Small intestine (tissue), 7 donors: Measurements from ENCODE around the gene CCDC174. TPM values are rescaled to one million over a fixed set of nuclear protein-coding genes. Genes with fewer than 3 reads are reported as not detected.
"Not testable (repeated sequence)": the region's sequence is repeated elsewhere in the genome, so short reads cannot be mapped to it uniquely, and the experiment has no call there.

Experiments used
- DNase-seq, 2 donors: peaks; one replicate each; pipeline versions ENCODE4 v3.0.0 to v3.0.0-alpha.2; 2013
- FAIRE-seq: peaks from 2 replicates; lab custom pipeline; 2012; peaks lifted over from hg19 to GRCh38; lab: Jason Lieb, UNC
- H3K27ac ChIP-seq, 3 donors: one replicate each; pipeline ENCODE4 v1.5.1; 2013; ENCODE audit warnings: low read length in 2 of 3, mild to moderate bottlenecking in 2 of 3, control low read depth in 1 of 3, inconsistent platforms in 1 of 3, low read depth in 1 of 3, moderate library complexity in 1 of 3
- H3K27me3 ChIP-seq, 3 donors: one replicate each; pipeline ENCODE4 v1.6.1; 2013; ENCODE audit warnings: low read length in 3 of 3, inconsistent platforms in 1 of 3; ENCODE audit not compliant: control insufficient read depth in 3 of 3, insufficient read depth in 3 of 3
- H3K36me3 ChIP-seq, 3 donors: one replicate each; pipeline ENCODE4 v1.6.1; 2013; ENCODE audit warnings: low read length in 3 of 3, inconsistent platforms in 1 of 3, low read depth in 1 of 3, mild to moderate bottlenecking in 1 of 3, moderate library complexity in 1 of 3; ENCODE audit not compliant: control insufficient read depth in 3 of 3, insufficient read depth in 2 of 3
- H3K4me1 ChIP-seq, 3 donors: one replicate each; pipeline ENCODE4 v1.6.1; 2013; ENCODE audit warnings: low read length in 2 of 3, inconsistent platforms in 1 of 3, low read depth in 1 of 3, mild to moderate bottlenecking in 1 of 3, moderate library complexity in 1 of 3; ENCODE audit not compliant: control insufficient read depth in 3 of 3, insufficient read depth in 2 of 3
- H3K4me3 ChIP-seq, 3 donors: one replicate each; pipeline ENCODE4 v1.5.1; 2013; ENCODE audit warnings: low read length in 3 of 3, control low read depth in 1 of 3, inconsistent platforms in 1 of 3, low read depth in 1 of 3, mild to moderate bottlenecking in 1 of 3, moderate library complexity in 1 of 3
- H3K9me3 ChIP-seq, 2 donors: one replicate each; pipeline ENCODE4 v1.6.1; 2013; ENCODE audit warnings: low read depth in 1 of 2, low read length in 1 of 2; ENCODE audit not compliant: control insufficient read depth in 2 of 2, insufficient read depth in 1 of 2
- WGBS, 3 donors: extraction: QIAGEN DNeasy Blood & Tissue Kit; methylation state at CpG; one replicate each; pipeline ENCODE4 v1.1.7; 2013; 5-methylcytosine and 5-hydroxymethylcytosine counted together
- polyA plus RNA-seq, 4 donors: library from polyadenylated mRNA; stranded (reverse) in 3 of 4; unstranded in 1 of 4; fragments of 200-250 nt in 3 of 4; fragments of 120-200 nt in 1 of 4; gene quantifications; one replicate each; pipeline versions ENCODE4 v1.2.1 to v1.2.3, GENCODE V29; 2013
- donor health status: healthy with polysubstance abuse.
- donor health status: control.
- donor health status: control.
- donor health status: Bipolar disorder and iron deficiency.
- donor health status: healthy.

The CCDC174 gene
- polyA plus RNA-seq, 4 donors = 15.3 to 24.1 (median 18.8) TPM

DNA sequence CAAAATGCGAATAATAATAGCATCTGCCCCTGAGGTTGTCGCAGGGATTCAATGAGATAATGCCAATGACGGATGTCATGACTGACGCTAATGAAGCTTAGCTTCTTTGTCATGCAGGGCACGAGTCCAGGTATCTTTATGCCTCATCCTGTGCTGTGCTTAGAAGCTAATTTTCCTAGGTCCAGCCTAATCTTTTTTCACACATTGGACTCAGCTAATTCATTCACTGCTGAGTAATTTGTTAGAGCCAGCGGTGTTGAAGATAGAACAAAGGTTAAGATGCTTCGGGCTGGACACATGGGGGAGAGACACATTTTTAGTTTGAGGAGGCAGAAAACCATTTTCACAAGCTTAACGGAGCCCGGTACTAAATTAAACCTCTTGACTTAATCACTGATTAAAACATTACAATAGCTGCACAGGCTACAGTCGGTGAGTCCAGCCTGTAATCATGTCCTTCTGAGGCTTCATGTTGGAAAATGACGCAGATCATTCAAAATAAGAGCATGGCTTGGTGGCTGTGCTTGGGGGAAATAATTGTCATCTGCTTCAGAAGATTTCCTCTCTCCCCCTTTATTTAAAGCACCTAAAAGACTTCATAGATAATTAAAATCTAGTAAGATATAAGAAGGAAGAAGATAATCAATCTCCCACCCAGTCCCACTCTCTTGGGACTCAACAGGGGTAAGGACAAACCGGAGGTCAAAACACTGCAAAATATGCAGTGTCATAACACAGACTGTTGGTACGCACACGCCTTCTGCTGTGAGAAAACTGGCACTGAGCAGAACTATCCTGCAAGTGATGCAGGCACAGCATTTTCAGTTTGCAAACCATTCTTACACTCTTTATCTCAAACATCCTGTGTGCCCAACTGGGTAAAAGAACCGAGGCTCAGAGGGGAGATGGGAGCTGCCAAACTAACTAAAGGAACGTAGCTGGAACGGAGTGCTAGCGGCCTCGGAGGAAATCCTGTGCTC, 3.3 kb upstream of the CCDC174 start:
- WGBS, 3 donors = 30 to 65% (median 62%) methylated on average over 19 of the region's 19 CpGs
- H3K9me3 ChIP-seq = no peaks in the 10 kb centered on the region
- peaks cover 0 to 50% (median 0%) of the 10 kb centered on the region in 3 donors for H3K4me1 ChIP-seq
- H3K36me3 ChIP-seq = no peaks in the 10 kb centered on the region
- DNase-seq (peak; percentile 31 to 32), FAIRE-seq (no peak)
- H3K27ac ChIP-seq = peak overlapping the region in 2 of 3 donors; percentile 28 to 56
- no peaks in the 10 kb centered on the region for H3K27me3 ChIP-seq
- no peak overlapping the region for H3K4me3 ChIP-seq

DNA sequence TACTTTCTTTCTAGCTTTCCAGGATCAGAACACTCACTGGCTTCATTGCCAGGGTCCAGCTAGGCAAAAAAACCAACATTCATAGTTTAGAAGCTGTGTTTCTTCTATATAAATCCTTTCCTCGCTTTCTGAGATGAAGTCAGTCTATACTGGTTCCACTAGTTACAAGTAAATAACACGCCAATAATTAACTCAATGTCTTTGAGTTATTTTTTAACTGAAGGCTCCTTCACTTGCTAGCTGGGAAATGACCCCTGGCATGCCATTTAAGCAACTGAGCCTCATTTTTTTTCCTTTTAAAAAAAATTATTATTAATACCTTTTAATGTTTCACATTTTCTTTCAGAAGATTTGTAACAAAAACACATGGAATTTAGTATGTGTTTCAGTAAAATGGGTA, 2.1 kb upstream of the CCDC174 start:
- Histone ChIP-seq H3K27me3 (no peaks in the 10 kb centered on the region), H3K27ac (peak overlapping the region in 1 of 3 donors; percentile 85), H3K36me3 (no peaks in the 10 kb centered on the region), H3K9me3 (no peaks in the 10 kb centered on the region), H3K4me1 (peaks cover 2 to 53% (median 4%) of the 10 kb centered on the region in 3 donors), H3K4me3 (peak overlapping the region in 1 of 3 donors; percentile 8)
- FAIRE-seq (no peak), DNase-seq (peak in 1 of 2 donors; percentile 58)
- 22 to 54% (median 35%) methylated on average over 2 of the region's 2 CpGs for WGBS, 3 donors

DNA sequence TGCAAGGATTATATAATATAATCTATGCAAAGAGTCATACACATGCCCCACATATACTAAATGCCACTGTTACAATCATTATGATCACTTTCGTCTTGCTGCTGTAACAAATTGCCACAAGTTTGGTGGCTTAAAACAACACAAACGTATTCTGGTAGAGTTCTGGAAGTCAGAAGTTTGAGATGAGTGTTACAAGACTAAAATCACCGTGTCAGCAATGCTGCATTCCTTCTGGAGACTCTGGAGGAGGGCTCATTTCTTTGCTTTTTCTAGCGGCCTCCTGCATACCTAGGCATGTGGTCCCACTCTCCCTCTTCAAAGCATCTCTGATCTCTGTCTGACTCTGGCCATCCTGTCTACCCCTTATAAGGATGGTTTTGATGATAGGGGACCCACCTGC, 1.4 kb upstream of the CCDC174 start:
- no peak overlapping the region for H3K4me3 ChIP-seq
- WGBS, 3 donors = 87 to 91% (median 90%) methylated on average over 4 of the region's 4 CpGs
- FAIRE-seq = no peak
- peaks cover 0 to 5% (median 2%) of the 10 kb centered on the region in 3 donors for H3K36me3 ChIP-seq
- H3K9me3 ChIP-seq = no peaks in the 10 kb centered on the region
- peaks cover 2 to 53% (median 4%) of the 10 kb centered on the region in 3 donors for H3K4me1 ChIP-seq
- H3K27me3 ChIP-seq = no peaks in the 10 kb centered on the region
- peak in 1 of 2 donors; percentile 30 for DNase-seq
- peak overlapping the region in 1 of 3 donors; percentile 85 for H3K27ac ChIP-seq

DNA sequence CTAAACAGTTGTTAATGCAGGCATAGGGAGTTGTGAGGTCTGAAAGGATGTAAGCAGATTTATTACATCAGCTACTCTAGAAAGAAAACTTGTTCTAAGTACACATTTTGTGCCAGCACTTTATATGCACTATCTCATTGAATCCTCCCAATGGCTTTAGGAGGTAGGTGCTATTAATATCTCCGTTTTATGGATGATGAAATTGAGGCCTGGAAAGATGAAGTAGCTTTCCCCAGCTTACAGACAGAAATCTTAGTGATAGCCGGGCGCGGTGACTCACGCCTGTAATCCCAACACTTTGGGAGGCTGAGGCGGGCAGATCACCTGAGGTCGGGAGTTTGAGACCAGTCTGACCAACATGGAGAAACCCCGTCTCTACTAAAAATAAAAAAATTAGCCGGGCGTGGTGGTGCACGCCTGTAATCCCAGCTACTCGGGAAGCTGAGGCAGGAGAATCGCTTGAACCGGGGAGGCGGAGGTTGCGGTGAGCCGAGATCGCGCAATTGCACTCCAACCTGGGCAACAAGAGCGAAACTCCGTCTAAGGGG, 872 bp downstream of the CCDC174 start:
- peak overlapping the region; percentile 51 to 86 (median 60) for H3K4me3 ChIP-seq
- peaks cover 8 to 12% (median 9%) of the 10 kb centered on the region in 3 donors for H3K36me3 ChIP-seq
- not testable (repeated sequence) for H3K27me3 ChIP-seq, FAIRE-seq, H3K9me3 ChIP-seq
- DNase-seq = peak in 1 of 2 donors; percentile 24
- H3K4me1 ChIP-seq = peaks cover 2 to 40% (median 4%) of the 10 kb centered on the region in 3 donors
- WGBS, 3 donors = 59 to 80% (median 64%) methylated on average over 21 of the region's 21 CpGs
- H3K27ac ChIP-seq = peak overlapping the region; percentile 75 to 96 (median 85)

DNA sequence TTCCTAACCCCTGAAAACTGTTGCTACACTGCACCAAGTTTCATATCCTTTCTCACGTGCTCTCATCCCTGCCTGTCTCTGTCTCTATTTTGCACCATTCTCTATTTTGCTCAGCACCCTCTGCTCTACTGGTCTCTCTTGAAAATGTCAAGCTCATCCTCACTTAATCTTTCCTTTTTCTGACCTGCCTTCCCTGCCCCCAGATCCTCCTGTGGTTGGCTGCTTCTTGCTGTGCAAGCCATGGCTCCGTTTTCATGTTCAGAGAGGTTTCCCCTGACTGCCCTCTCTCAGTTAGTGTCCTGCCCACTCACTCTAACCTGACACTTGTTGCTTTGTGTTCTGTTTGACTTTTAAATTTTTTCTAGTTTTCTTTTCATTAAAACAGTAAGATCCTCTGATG, 6.0 kb downstream of the CCDC174 start:
- H3K27me3 ChIP-seq = no peaks in the 10 kb centered on the region
- DNase-seq (no peak), FAIRE-seq (no peak)
- no peak overlapping the region for H3K4me3 ChIP-seq
- no peak overlapping the region for H3K27ac ChIP-seq
- 65 to 75% (median 74%) methylated on average over 2 of the region's 2 CpGs for WGBS, 3 donors
- H3K36me3 ChIP-seq = peaks cover 21 to 45% (median 30%) of the 10 kb centered on the region in 3 donors
- H3K4me1 ChIP-seq = peaks cover 2 to 9% (median 4%) of the 10 kb centered on the region in 3 donors
- no peaks in the 10 kb centered on the region for H3K9me3 ChIP-seq

DNA sequence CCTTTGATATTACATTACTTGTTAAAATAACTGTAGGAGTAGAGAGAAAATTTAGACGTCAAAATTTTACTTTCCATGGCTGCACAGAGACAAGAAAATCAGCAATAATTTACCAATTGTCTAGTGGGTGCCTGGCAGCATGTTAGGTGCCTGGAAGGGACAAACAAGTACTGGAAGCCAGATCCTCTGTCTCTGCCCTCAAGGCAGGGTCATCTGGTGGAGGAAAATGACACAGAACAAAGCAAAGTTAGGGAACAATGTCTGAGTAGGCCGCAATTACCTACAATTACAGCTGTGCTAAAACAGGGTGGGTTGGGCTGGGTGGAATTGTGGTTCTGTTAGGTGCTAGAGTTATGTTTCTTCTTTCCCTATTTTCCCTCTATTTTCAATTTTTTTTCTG, 7.4 kb downstream of the CCDC174 start:
- H3K4me3 ChIP-seq = no peak overlapping the region
- DNase-seq (no peak), FAIRE-seq (no peak)
- no peaks in the 10 kb centered on the region for H3K4me1 ChIP-seq
- WGBS, 3 donors = 94 to 96% (median 94%) methylated on average over 2 of the region's 2 CpGs
- H3K27me3 ChIP-seq = no peaks in the 10 kb centered on the region
- no peak overlapping the region for H3K27ac ChIP-seq
- no peaks in the 10 kb centered on the region for H3K9me3 ChIP-seq
- H3K36me3 ChIP-seq = peaks cover 21 to 52% (median 34%) of the 10 kb centered on the region in 3 donors

DNA sequence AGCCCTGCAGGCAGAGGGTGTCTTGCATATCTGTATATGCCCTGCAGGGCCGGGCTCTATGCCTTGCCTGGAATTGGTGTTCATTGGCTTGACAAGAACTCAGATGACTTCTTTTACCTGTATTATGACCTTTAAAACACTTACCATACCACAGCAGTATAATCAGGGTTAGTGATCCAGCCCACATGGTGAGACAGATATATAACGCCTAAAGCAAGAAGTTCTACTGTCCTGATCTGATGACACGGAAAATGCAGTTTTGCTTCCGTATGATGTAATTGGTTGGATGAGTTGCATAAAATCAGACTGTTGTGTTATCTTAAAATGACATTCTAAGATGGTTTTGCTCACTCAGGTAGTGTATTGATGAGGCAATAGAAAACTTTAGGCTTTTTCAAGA, 9.4 kb downstream of the CCDC174 start:
- Histone ChIP-seq H3K27me3 (no peaks in the 10 kb centered on the region), H3K36me3 (peaks cover 30 to 56% (median 35%) of the 10 kb centered on the region in 3 donors), H3K27ac (no peak overlapping the region), H3K4me3 (no peak overlapping the region), H3K4me1 (peaks cover 0 to 2% (median 0%) of the 10 kb centered on the region in 3 donors), H3K9me3 (no peaks in the 10 kb centered on the region)
- WGBS, 3 donors = 73 to 85% (median 81%) methylated on average over 4 of the region's 4 CpGs
- FAIRE-seq (no peak), DNase-seq (no peak)

DNA sequence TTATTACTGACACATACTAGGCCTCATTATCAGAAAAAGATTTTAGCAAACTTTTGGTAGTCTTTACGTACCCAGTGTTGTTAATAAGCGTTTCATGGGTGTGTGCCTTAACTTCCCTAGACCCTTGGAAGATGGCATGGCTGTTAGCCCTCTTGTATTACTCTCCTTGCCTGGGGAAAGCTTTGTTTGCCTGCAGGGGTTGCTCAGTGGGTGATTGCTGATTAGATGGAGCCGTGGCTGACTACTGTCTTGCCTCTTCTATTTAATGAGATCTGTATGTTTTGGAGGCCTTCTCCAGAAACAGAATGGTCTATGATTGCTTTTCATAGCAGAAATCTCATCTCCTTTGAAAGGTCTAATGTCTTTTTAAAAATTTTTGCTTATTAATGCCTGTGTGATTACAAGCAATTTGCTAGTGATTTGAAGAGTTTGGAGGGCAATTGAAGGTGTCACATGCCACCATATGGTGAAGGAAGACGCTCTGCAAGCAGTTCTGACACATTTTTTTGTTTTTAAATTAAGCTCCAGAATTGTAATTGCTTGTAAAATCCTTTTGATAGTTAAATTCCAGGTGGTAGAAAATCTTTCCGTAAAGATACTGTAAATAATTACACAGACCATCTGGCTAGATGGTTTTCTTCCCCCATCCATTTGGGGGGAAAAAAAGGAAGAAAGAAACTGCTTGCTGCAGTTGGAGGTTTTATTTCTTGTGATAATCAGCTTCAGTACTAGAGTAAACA, 12.0 kb downstream of the CCDC174 start:
- H3K27ac ChIP-seq = no peak overlapping the region
- peaks cover 25 to 48% (median 33%) of the 10 kb centered on the region in 3 donors for H3K36me3 ChIP-seq
- FAIRE-seq (no peak), DNase-seq (no peak)
- no peaks in the 10 kb centered on the region for H3K9me3 ChIP-seq
- 74 to 86% (median 77%) methylated on average over 5 of the region's 5 CpGs for WGBS, 3 donors
- H3K27me3 ChIP-seq = no peaks in the 10 kb centered on the region
- H3K4me1 ChIP-seq = peaks cover 0 to 14% (median 0%) of the 10 kb centered on the region in 3 donors
- no peak overlapping the region for H3K4me3 ChIP-seq
